OCI-M1 (cell line): ENCODE measurements around the gene ING2.
"Not testable (repeated sequence)": the region's sequence is repeated elsewhere in the genome, so short reads cannot be mapped to it uniquely, and the experiment has no call there.

Experiments
- DNase-seq: peaks from one replicate; lab custom pipeline; 2025; lab: John Stamatoyannopoulos, UW

ING2 gene

GRCh38 chr4:183550345-183551093 lies 45.7 kb downstream of the ING2 start:
- peak; percentile 22 for DNase-seq

- no peak for DNase-seq
These were observed 47.7 kb downstream of the ING2 start for GRCh38 chr4:183552274-183553146.

GRCh38 chr4:183553147-183553478 lies 48.3 kb downstream of the ING2 start:
- DNase-seq = not testable (repeated sequence)

- DNase-seq = no peak
These were observed 48.9 kb downstream of the ING2 start for GRCh38 chr4:183553601-183554345.

- no peak for DNase-seq
These were observed 49.5 kb downstream of the ING2 start for GRCh38 chr4:183554346-183554686.

- no peak for DNase-seq
These were observed 50.2 kb downstream of the ING2 start for GRCh38 chr4:183554878-183555585.

- DNase-seq = no peak
These were observed 52.1 kb downstream of the ING2 start for GRCh38 chr4:183556947-183557346.

GRCh38 chr4:183557611-183558010 lies 52.8 kb downstream of the ING2 start:
- DNase-seq = no peak

GRCh38 chr4:183558873-183559272 lies 54.0 kb downstream of the ING2 start:
- no peak for DNase-seq

- DNase-seq = no peak
These were observed 57.0 kb downstream of the ING2 start for GRCh38 chr4:183561905-183562304.
